CD4-positive, alpha-beta T cell (primary cell): ENCODE data around the gene TAF11L10. TPM values are rescaled to one million over a fixed set of nuclear protein-coding genes. Genes with fewer than 3 reads are reported as not detected.
"Not testable (repeated sequence)": the region's sequence is repeated elsewhere in the genome, so short reads cannot be mapped to it uniquely, and the experiment has no call there.

Experiments
- ATAC-seq: fragments of 200-7000 bp; cut with Tn5 transposase; one replicate; pipeline ENCODE4 v1.10.0; 2022; ENCODE audit warnings: mild to moderate bottlenecking; ENCODE audit not compliant: poor library complexity
- CTCF ChIA-PET: fragments of 350-600 bp; sonication (Branson Sonifier 250); formaldehyde crosslinking; loops from one replicate; lab custom pipeline; 2021; ENCODE audit warnings: antibody characterized with exemption, inconsistent platforms; lab: Charles Lee
- POLR2A ChIA-PET: fragments of 350-600 bp; sonication (Branson Sonifier 250); formaldehyde crosslinking; loops from one replicate; lab custom pipeline; 2021; ENCODE audit warnings: antibody characterized with exemption, inconsistent platforms; lab: Charles Lee
- DNase-seq, 14 experiments: peaks; one replicate each; pipeline ENCODE4 v3.0.0-alpha.2; 2013 to 2020; ENCODE audit warnings: mixed read lengths in 2 of 14
- H3K27ac ChIP-seq, 2 donors: one replicate each; pipeline versions ENCODE4 v1.5.1 to v1.7.0; 2013; ENCODE audit warnings: low read length in 2 of 2, low read depth in 1 of 2, mild to moderate bottlenecking in 1 of 2
- H3K27me3 ChIP-seq, 2 experiments: 1 replicate in 1 of 2; 2 replicates in 1 of 2; pipeline versions ENCODE4 v1.6.1 to v1.7.0; 2013; ENCODE audit warnings: low read length in 2 of 2, control low read depth in 1 of 2, mild to moderate bottlenecking in 1 of 2, moderate library complexity in 1 of 2; ENCODE audit not compliant: insufficient read depth in 2 of 2, control insufficient read depth in 1 of 2
- H3K36me3 ChIP-seq: one replicate; pipeline ENCODE4 v1.6.1; 2013; ENCODE audit warnings: low read length, control low read depth; ENCODE audit not compliant: insufficient read depth
- H3K4me1 ChIP-seq: one replicate; pipeline ENCODE4 v1.6.1; 2013; ENCODE audit warnings: low read length, control low read depth; ENCODE audit not compliant: insufficient read depth
- H3K4me3 ChIP-seq: one replicate; pipeline ENCODE4 v1.5.1; 2013; ENCODE audit warnings: mild to moderate bottlenecking, low read length, moderate library complexity
- H3K9me3 ChIP-seq, 2 experiments: 1 replicate in 1 of 2; 2 replicates in 1 of 2; pipeline versions ENCODE4 v1.6.1 to v1.7.0; 2013; ENCODE audit warnings: low read length in 2 of 2, mild to moderate bottlenecking in 2 of 2, control low read depth in 1 of 2, moderate library complexity in 1 of 2; ENCODE audit not compliant: control insufficient read depth in 1 of 2, insufficient read depth in 1 of 2
- H3K27ac Mint-ChIP-seq: one replicate; pipeline ENCODE4 v1.8.0; 2020; ENCODE audit warnings: mixed read lengths
- H3K27me3 Mint-ChIP-seq: one replicate; pipeline ENCODE4 v1.8.0; 2021; ENCODE audit warnings: mixed read lengths
- H3K36me3 Mint-ChIP-seq: one replicate; pipeline ENCODE4 v1.8.0; 2021; ENCODE audit warnings: low read depth, mixed read lengths
- H3K4me1 Mint-ChIP-seq: one replicate; pipeline ENCODE4 v1.8.0; 2021; ENCODE audit warnings: low read depth, mixed read lengths
- H3K4me3 Mint-ChIP-seq: one replicate; pipeline ENCODE4 v1.8.0; 2020; ENCODE audit warnings: mild to moderate bottlenecking, mixed read lengths
- H3K9me3 Mint-ChIP-seq: one replicate; pipeline ENCODE4 v1.8.0; 2020; ENCODE audit warnings: mixed read lengths
- intact Hi-C, 2 experiments: fragments of 100-400 bp; cut with DNase I in 1 of 2; cut with micrococcal nuclease in 1 of 2; formaldehyde crosslinking; loops; one replicate each; pipeline versions ENCODE4 v1.15.1 to v1.9.0; 2023 to 2025; cut with DNase I, micrococcal nuclease
- polyA plus RNA-seq, 2 donors: library from polyadenylated mRNA; unstranded; fragments of 120-200 nt; gene quantifications; one replicate each; pipeline ENCODE4 v1.2.1, GENCODE V29; 2013
- total RNA-seq, 174 experiments: library from RNA in 2 of 174; stranded (reverse) in 2 of 174; gene quantifications; one replicate each; pipeline ENCODE4 v1.2.3 and lab custom pipeline; 2021 to 2026
- TF ChIP-seq, protein P1 (sequence below): fragments of 200-600 bp; IDR thresholded peaks from one replicate; pipeline ENCODE4 v1.8.0; 2022; ENCODE audit warnings: antibody characterized with exemption, mild to moderate bottlenecking

TAF11L10 gene
- total RNA-seq (not detected), total RNA-seq (lab: John Stamatoyannopoulos, UW) (0 reads per million in 172 experiments)
- not detected for polyA plus RNA-seq (2013, experiment 1 of 2)
- polyA plus RNA-seq (2013, experiment 2 of 2): not detected

DNA sequence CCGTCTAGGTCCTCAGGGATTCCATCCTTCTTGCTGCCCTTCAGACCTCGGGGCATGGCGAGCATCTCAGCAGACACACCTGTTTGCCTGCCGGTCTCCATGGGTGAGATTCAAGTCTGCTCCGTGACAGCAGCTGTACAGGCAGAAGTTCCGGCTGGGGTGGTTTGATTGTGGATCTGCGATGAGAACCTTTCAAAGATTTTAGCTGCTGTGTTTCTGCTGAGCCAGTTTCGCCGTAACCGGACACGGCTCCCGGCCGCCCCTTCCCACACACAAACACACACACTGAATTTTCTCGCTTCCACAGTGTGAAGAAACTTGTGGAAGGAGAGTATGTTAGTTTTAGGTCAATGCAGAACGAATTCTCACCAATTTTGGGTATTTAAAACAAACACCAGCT, at the start of gene TAF11L10:
Gene TAF11L10 (minus strand): TSS at position 101 of the 400 bp plus-strand sequence.
- CTCF ChIA-PET, H3K27ac Mint-ChIP-seq, H3K36me3 Mint-ChIP-seq, H3K27me3 Mint-ChIP-seq, H3K4me3 ChIP-seq, H3K4me1 Mint-ChIP-seq, DNase-seq, H3K27me3 ChIP-seq, H3K9me3 ChIP-seq, H3K36me3 ChIP-seq, intact Hi-C loops, H3K27ac ChIP-seq, ATAC-seq, H3K4me1 ChIP-seq, POLR2A ChIA-PET, H3K9me3 Mint-ChIP-seq, H3K4me3 Mint-ChIP-seq: not testable (repeated sequence)

DNA sequence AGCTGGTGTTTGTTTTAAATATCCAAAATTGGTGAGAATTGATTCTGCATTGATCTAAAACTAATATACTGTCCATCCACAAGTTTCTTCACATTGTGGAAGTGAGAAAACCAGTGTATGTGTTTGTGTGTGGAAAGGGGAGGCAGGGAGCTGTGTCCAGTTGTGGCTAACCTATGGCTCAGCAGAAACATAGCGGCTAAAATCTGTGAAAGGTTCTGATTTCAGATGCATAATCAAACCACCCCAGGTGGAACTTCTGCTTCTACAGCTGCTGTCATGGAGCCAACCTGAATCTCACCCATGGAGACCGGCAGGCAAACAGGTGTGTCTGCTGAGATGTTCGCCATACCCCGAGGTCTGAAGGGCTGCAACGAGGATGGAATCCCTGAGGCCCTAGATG, 36.5 kb upstream of the TAF11L10 start, which contains the start of gene TAF11L14:
Gene TAF11L14 (plus strand): TSS at position 301 of the 400 bp plus-strand sequence.
- intact Hi-C loops: no loop called here
- CTCF ChIA-PET: no interaction called here

DNA sequence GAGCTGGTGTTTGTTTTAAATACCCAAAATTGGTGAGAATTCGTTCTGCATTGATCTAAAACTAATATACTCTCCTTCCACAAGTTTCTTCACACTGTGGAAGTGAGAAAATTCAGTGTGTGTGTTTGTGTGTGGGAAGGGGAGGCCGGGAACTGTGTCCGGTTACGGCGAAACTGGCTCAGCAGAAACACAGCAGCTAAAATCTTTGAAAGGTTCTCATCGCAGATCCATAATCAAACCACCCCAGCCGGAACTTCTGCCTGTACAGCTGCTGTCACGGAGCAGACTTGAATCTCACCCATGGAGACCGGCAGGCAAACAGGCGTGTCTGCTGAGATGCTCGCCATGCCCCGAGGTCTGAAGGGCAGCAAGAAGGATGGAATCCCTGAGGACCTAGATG, 34.2 kb upstream of the TAF11L10 start, which contains the start of gene TAF11L13:
Gene TAF11L13 (plus strand): TSS at position 301 of the 400 bp plus-strand sequence.
- H3K4me1 ChIP-seq, H3K4me3 ChIP-seq, DNase-seq, H3K36me3 ChIP-seq, H3K27me3 Mint-ChIP-seq, CTCF ChIA-PET, ATAC-seq, H3K4me3 Mint-ChIP-seq, H3K4me1 Mint-ChIP-seq, H3K9me3 Mint-ChIP-seq, H3K27me3 ChIP-seq, H3K27ac ChIP-seq, H3K9me3 ChIP-seq, H3K27ac Mint-ChIP-seq, intact Hi-C loops, POLR2A ChIA-PET, H3K36me3 Mint-ChIP-seq: not testable (repeated sequence)

More for the DNA sequence above, 36.5 kb upstream of the TAF11L10 start, which contains the start of gene TAF11L14:
- no peaks in the 10 kb centered on the region for H3K9me3 Mint-ChIP-seq
- Histone ChIP-seq H3K36me3 (no peaks in the 10 kb centered on the region), H3K4me1 (no peaks in the 10 kb centered on the region), H3K27me3 (no peaks in the 10 kb centered on the region), H3K27ac (no peak within 1 kb of the TSS), H3K4me3 (no peak within 1 kb of the TSS), H3K9me3 (no peaks in the 10 kb centered on the region)
- ATAC-seq: no peak
- H3K4me1 Mint-ChIP-seq: no peaks in the 10 kb centered on the region
- no peaks in the 10 kb centered on the region for H3K36me3 Mint-ChIP-seq
- no peak for DNase-seq
- POLR2A ChIA-PET: no interaction called here
- no peak within 1 kb of the TSS for H3K27ac Mint-ChIP-seq
- H3K4me3 Mint-ChIP-seq: no peak within 1 kb of the TSS
- TF ChIP-seq, protein P1, sequence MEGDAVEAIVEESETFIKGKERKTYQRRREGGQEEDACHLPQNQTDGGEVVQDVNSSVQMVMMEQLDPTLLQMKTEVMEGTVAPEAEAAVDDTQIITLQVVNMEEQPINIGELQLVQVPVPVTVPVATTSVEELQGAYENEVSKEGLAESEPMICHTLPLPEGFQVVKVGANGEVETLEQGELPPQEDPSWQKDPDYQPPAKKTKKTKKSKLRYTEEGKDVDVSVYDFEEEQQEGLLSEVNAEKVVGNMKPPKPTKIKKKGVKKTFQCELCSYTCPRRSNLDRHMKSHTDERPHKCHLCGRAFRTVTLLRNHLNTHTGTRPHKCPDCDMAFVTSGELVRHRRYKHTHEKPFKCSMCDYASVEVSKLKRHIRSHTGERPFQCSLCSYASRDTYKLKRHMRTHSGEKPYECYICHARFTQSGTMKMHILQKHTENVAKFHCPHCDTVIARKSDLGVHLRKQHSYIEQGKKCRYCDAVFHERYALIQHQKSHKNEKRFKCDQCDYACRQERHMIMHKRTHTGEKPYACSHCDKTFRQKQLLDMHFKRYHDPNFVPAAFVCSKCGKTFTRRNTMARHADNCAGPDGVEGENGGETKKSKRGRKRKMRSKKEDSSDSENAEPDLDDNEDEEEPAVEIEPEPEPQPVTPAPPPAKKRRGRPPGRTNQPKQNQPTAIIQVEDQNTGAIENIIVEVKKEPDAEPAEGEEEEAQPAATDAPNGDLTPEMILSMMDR: no peak
- no peaks in the 10 kb centered on the region for H3K27me3 Mint-ChIP-seq

DNA sequence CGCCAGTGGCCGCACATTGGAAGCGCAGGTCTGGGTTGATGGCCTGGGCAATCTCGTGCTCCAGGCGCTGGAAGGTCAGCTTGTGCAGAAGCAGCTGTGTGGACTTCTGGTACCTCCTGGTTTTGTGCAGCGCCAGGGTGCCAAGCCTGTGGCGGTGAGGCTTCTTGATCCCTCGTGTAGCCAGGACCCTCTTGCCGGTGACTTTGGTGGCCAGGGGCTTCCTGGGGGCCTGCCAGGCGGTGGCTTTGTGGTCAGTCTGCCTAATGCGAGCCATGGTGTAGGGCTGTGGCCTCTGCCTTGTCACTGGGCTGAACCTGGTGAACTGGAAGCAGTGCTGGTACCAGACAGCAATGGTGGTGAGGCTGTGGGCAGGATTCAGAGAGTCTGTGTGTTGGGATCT, 28.1 kb upstream of the TAF11L10 start:
- H3K4me3 Mint-ChIP-seq: no peak overlapping the region
- H3K4me1 Mint-ChIP-seq: no peaks in the 10 kb centered on the region
- POLR2A ChIA-PET: no interaction called here
- TF ChIP-seq, protein P1: no peak
- H3K9me3 Mint-ChIP-seq: no peaks in the 10 kb centered on the region
- Histone ChIP-seq H3K36me3 (no peaks in the 10 kb centered on the region), H3K27me3 (no peaks in the 10 kb centered on the region), H3K4me1 (no peaks in the 10 kb centered on the region), H3K9me3 (peaks cover 0 to 16% of the 10 kb centered on the region in 2 experiments), H3K4me3 (no peak overlapping the region), H3K27ac (no peak overlapping the region)
- no peak for DNase-seq
- no peaks in the 10 kb centered on the region for H3K27me3 Mint-ChIP-seq
- H3K27ac Mint-ChIP-seq: no peak overlapping the region
- no peak for ATAC-seq
- intact Hi-C loops: no loop called here
- CTCF ChIA-PET: no interaction called here
- H3K36me3 Mint-ChIP-seq: no peaks in the 10 kb centered on the region
